DMS79 treated with DMSO at 0.1 percent for 48 hours (cell line): ENCODE measurements around the gene CHSY1.
A peak's percentile ranks its signal among the peaks of the same experiment; 100 is the strongest.

Experiments used
- DNase-seq: peaks from one replicate; lab custom pipeline; 2025; lab: John Stamatoyannopoulos, UW

Gene CHSY1

GRCh38 chr15:101152914-101153313 lies 98.9 kb downstream of the CHSY1 start:
- no peak for DNase-seq

GRCh38 chr15:101151288-101151687 lies 100.6 kb downstream of the CHSY1 start:
- DNase-seq = no peak

- DNase-seq = no peak
Measured at GRCh38 chr15:101150723-101151040, 101.2 kb downstream of the CHSY1 start.

- no peak for DNase-seq
Measured at GRCh38 chr15:101149864-101150722, 101.8 kb downstream of the CHSY1 start.

GRCh38 chr15:101148881-101149664 lies 102.8 kb downstream of the CHSY1 start:
- no peak for DNase-seq

- DNase-seq = no peak
Measured at GRCh38 chr15:101148166-101148880, 103.5 kb downstream of the CHSY1 start.

GRCh38 chr15:101147181-101147580 lies 104.7 kb downstream of the CHSY1 start:
- no peak for DNase-seq

- no peak for DNase-seq
Measured at GRCh38 chr15:101146118-101146702, 105.6 kb downstream of the CHSY1 start.

- no peak for DNase-seq
Measured at GRCh38 chr15:101145362-101145761, 106.5 kb downstream of the CHSY1 start.

GRCh38 chr15:101143321-101143720 lies 108.5 kb downstream of the CHSY1 start:
- DNase-seq = no peak

GRCh38 chr15:101142711-101143110 lies 109.1 kb downstream of the CHSY1 start:
- DNase-seq = no peak

- no peak for DNase-seq
Measured at GRCh38 chr15:101141926-101142527, 109.8 kb downstream of the CHSY1 start.

GRCh38 chr15:101140697-101141065 lies 111.2 kb downstream of the CHSY1 start:
- no peak for DNase-seq

GRCh38 chr15:101139986-101140696 lies 111.7 kb downstream of the CHSY1 start:
- DNase-seq = no peak

GRCh38 chr15:101138913-101139880 lies 112.7 kb downstream of the CHSY1 start:
- peak; percentile 55 for DNase-seq

- no peak for DNase-seq
Measured at GRCh38 chr15:101138086-101138660, 113.7 kb downstream of the CHSY1 start.

GRCh38 chr15:101137312-101137940 lies 114.4 kb downstream of the CHSY1 start:
- DNase-seq = no peak

- no peak for DNase-seq
Measured at GRCh38 chr15:101136381-101137268, 115.2 kb downstream of the CHSY1 start.
